Smooth muscle cell (in vitro differentiated cells): ENCODE measurements around the gene OSBPL5. TPM values are rescaled to one million over a fixed set of nuclear protein-coding genes. Genes with fewer than 3 reads are reported as not detected.

ENCODE experiments used
- DNase-seq: peaks from one replicate; lab custom pipeline; 2025; ENCODE audit not compliant: unreplicated experiment; lab: John Stamatoyannopoulos, UW
- H2AFZ ChIP-seq: fragments of 200-600 bp; sonication (generic); 2 replicates; pipeline ENCODE4 v1.6.0; 2016; ENCODE audit warnings: antibody characterized with exemption, low read depth, mild to moderate bottlenecking
- H3F3A ChIP-seq: fragments of 200-600 bp; sonication (generic); 2 replicates; pipeline ENCODE4 v1.6.0; 2017; ENCODE audit warnings: antibody characterized with exemption, low read depth
- H3K27ac ChIP-seq: fragments of 200-600 bp; sonication (generic); 2 replicates; pipeline ENCODE4 v1.5.1; 2016; ENCODE audit warnings: low read depth, mild to moderate bottlenecking
- H3K27me3 ChIP-seq: fragments of 200-600 bp; sonication (generic); 2 replicates; pipeline ENCODE4 v1.6.1; 2016; ENCODE audit warnings: low read depth, mild to moderate bottlenecking
- H3K36me3 ChIP-seq: fragments of 200-600 bp; sonication (generic); 2 replicates; pipeline ENCODE4 v1.5.1; 2016; ENCODE audit warnings: low read depth
- H3K4me1 ChIP-seq: fragments of 200-600 bp; sonication (generic); 2 replicates; pipeline ENCODE4 v1.5.1; 2016; ENCODE audit warnings: low read depth
- H3K4me2 ChIP-seq: fragments of 200-600 bp; sonication (generic); 2 replicates; pipeline ENCODE4 v1.6.0; 2016; ENCODE audit warnings: mild to moderate bottlenecking
- H3K4me3 ChIP-seq: fragments of 200-600 bp; sonication (generic); 2 replicates; pipeline ENCODE4 v1.5.1; 2016; ENCODE audit warnings: mild to moderate bottlenecking
- H3K79me2 ChIP-seq: fragments of 200-600 bp; sonication (generic); 2 replicates; pipeline ENCODE4 v1.6.0; 2016; ENCODE audit warnings: low read depth, mild to moderate bottlenecking
- H3K9ac ChIP-seq: fragments of 200-600 bp; sonication (generic); 2 replicates; pipeline ENCODE4 v1.6.0; 2016; ENCODE audit warnings: low read depth
- H3K9me3 ChIP-seq: fragments of 200-600 bp; sonication (generic); replicated peaks from 2 replicates; pipeline ENCODE4 v1.5.1; 2016; ENCODE audit warnings: low read depth
- H4K20me1 ChIP-seq: fragments of 200-600 bp; sonication (generic); 2 replicates; pipeline ENCODE4 v1.6.0; 2016; ENCODE audit warnings: low read depth
- CTCF ChIP-seq: fragments of 200-600 bp; sonication (generic); IDR thresholded peaks from 2 replicates; pipeline ENCODE4 v1.5.1; 2017; ENCODE audit warnings: borderline replicate concordance, mild to moderate bottlenecking, antibody characterized with exemption; ENCODE audit not compliant: insufficient read depth, poor library complexity, severe bottlenecking
- WGBS: methylation state at CpG from one replicate; pipeline ENCODE4 v1.1.7; 2016; ENCODE audit warnings: low lambda C conversion rate; 5-methylcytosine and 5-hydroxymethylcytosine counted together
- polyA plus RNA-seq: library from polyadenylated mRNA; unstranded; fragments of >200 nt; fragmentation: Nextera tagmentation; extraction: Ambion mirVana; gene quantifications from 2 replicates; pipeline ENCODE4 v1.2.1, GENCODE V29; 2016
- total RNA-seq: library from RNA; depleted of rRNA; stranded (reverse); fragments of >200 nt; gene quantifications from 2 replicates; pipeline ENCODE4 v1.2.3, GENCODE V29; 2014

The OSBPL5 gene
- total and polyA plus RNA-seq, 2 experiments from 2014 or later = 27.3 to 43.4 TPM

GRCh38 chr11:3056296-3057068, 108.6 kb downstream of the OSBPL5 start:
- no peaks in the 10 kb centered on the region for H3K27me3 ChIP-seq
- H3F3A ChIP-seq = peaks cover 16% of the 10 kb centered on the region
- no peak for DNase-seq
- H2AFZ ChIP-seq = no peak overlapping the region
- H3K4me2 ChIP-seq = peak overlapping the region; percentile 96
- H4K20me1 ChIP-seq = peaks cover 45% of the 10 kb centered on the region
- peaks cover 11% of the 10 kb centered on the region for H3K4me1 ChIP-seq
- no peak for TF ChIP-seq CTCF
- H3K4me3 ChIP-seq = peak overlapping the region; percentile 84
- no peaks in the 10 kb centered on the region for H3K9me3 ChIP-seq
- H3K27ac ChIP-seq = peak overlapping the region; percentile 88
- peak overlapping the region; percentile 95 for H3K9ac ChIP-seq
- 9% methylated on average over 25 of the region's 29 CpGs for WGBS
- H3K36me3 ChIP-seq = no peaks in the 10 kb centered on the region
- H3K79me2 ChIP-seq = peaks cover 57% of the 10 kb centered on the region

GRCh38 chr11:3055891-3056290, 109.2 kb downstream of the OSBPL5 start:
- no peaks in the 10 kb centered on the region for H3K27me3 ChIP-seq
- TF ChIP-seq CTCF = no peak
- H3K9ac ChIP-seq = peak overlapping the region; percentile 95
- H3K79me2 ChIP-seq = peaks cover 62% of the 10 kb centered on the region
- no peak for DNase-seq
- H3K27ac ChIP-seq = peak overlapping the region; percentile 88
- H3K36me3 ChIP-seq = no peaks in the 10 kb centered on the region
- peak overlapping the region; percentile 96 for H3K4me2 ChIP-seq
- H3K4me3 ChIP-seq = peak overlapping the region; percentile 84
- peaks cover 11% of the 10 kb centered on the region for H3K4me1 ChIP-seq
- H3F3A ChIP-seq = peaks cover 16% of the 10 kb centered on the region
- no peaks in the 10 kb centered on the region for H3K9me3 ChIP-seq
- H2AFZ ChIP-seq = no peak overlapping the region
- WGBS = 92% methylated on average over 8 of the region's 8 CpGs
- peaks cover 51% of the 10 kb centered on the region for H4K20me1 ChIP-seq

- Histone ChIP-seq H3K4me3 (no peak overlapping the region), H3K36me3 (no peaks in the 10 kb centered on the region), H3K4me1 (peaks cover 5% of the 10 kb centered on the region), H3F3A (peaks cover 9% of the 10 kb centered on the region), H3K9ac (no peak overlapping the region), H3K27ac (no peak overlapping the region), H2AFZ (no peak overlapping the region), H3K79me2 (peaks cover 93% of the 10 kb centered on the region), H3K9me3 (no peaks in the 10 kb centered on the region), H4K20me1 (peaks cover 82% of the 10 kb centered on the region), H3K4me2 (no peak overlapping the region), H3K27me3 (no peaks in the 10 kb centered on the region)
- 87% methylated on average over 11 of the region's 11 CpGs for WGBS
- no peak for TF ChIP-seq CTCF
- DNase-seq = no peak
Measured at GRCh38 chr11:3052567-3052966, 112.5 kb downstream of the OSBPL5 start.

- WGBS = 73% methylated on average over 14 of the region's 14 CpGs
- peaks cover 9% of the 10 kb centered on the region for H3F3A ChIP-seq
- no peaks in the 10 kb centered on the region for H3K9me3 ChIP-seq
- peaks cover 97% of the 10 kb centered on the region for H3K79me2 ChIP-seq
- no peaks in the 10 kb centered on the region for H3K36me3 ChIP-seq
- no peak overlapping the region for H3K4me2 ChIP-seq
- peaks cover 87% of the 10 kb centered on the region for H4K20me1 ChIP-seq
- H3K27me3 ChIP-seq = no peaks in the 10 kb centered on the region
- H3K27ac ChIP-seq = no peak overlapping the region
- peaks cover 4% of the 10 kb centered on the region for H3K4me1 ChIP-seq
- H3K4me3 ChIP-seq = no peak overlapping the region
- DNase-seq = no peak
- no peak overlapping the region for H2AFZ ChIP-seq
- no peak for TF ChIP-seq CTCF
- H3K9ac ChIP-seq = no peak overlapping the region
Measured at GRCh38 chr11:3052109-3052479, 113.0 kb downstream of the OSBPL5 start.
